Germinal center (tissue), 1 donor: ENCODE results near the gene CGB3.
A peak's percentile ranks its signal among the peaks of the same experiment; 100 is the strongest.
"Not testable (repeated sequence)": the region's sequence is repeated elsewhere in the genome, so short reads cannot be mapped to it uniquely, and the experiment has no call there.

Source experiments
- DNase-seq: peaks from one replicate; pipeline ENCODE4 v3.0.0; 2012; ENCODE audit warnings: mixed read lengths, low spot score

The CGB3 gene

GRCh38 chr19:49042666-49043065 is 18.5 kb upstream of the CGB3 start:
- not testable (repeated sequence) for DNase-seq

- no peak for DNase-seq
These were observed 18.0 kb upstream of the CGB3 start for GRCh38 chr19:49042177-49042576.

DNA sequence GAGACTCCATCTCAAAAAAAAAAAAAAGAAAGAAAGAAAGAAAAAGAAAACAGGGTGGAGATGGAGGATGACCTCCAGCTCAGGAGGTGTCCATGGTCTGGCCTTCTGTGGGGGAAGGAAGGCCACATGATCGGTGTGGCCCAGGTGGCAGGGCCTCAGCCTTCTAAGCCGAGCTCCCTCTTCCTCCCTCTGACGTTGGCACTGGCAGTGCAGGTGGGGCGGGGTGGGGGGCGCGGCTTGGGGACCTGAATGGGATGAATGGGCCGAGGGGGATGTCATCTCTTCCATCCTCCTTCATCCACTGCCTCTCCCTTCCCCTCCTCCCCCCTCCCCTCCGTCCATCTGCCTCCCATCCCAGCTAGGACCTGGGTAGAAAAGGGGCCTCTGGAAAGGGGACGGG is 15.6 kb upstream of the CGB3 start:
- DNase-seq, result not testable (repeated sequence)

DNA sequence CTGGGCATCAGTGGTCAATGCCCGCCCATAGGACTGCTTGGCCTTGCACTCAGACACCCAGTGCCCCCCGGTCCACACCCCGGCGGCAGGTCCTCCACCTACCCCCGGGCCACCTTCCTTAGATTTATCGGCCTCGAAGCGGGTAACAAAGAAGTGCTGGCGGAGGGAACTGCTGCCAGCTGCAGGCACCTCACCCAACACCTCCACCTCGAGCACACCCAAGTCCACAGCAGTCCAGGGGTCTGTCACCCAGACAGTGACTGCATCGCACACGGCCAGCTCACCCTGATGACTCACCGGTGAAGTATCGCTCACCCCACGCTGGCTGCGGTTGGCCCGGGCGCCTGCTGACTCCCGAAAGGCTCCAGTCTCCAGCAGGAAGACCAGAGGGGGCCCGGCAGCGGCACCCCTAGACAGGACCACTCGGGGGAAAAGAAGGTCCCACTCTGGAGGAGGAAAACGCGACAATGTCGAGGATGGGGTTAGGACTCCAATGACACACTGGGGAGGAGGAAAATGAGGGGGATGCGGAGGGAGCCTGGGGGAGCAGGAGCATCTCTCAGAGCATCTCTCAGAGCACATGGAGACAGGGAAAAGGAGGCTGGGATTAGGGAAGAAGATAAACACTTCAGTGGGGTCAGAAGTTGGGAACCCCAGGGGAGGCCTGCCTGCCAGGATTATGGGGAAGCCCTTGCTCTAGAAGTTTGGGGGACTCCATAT is 14.6 kb upstream of the CGB3 start:
- DNase-seq, result not testable (repeated sequence)

DNA sequence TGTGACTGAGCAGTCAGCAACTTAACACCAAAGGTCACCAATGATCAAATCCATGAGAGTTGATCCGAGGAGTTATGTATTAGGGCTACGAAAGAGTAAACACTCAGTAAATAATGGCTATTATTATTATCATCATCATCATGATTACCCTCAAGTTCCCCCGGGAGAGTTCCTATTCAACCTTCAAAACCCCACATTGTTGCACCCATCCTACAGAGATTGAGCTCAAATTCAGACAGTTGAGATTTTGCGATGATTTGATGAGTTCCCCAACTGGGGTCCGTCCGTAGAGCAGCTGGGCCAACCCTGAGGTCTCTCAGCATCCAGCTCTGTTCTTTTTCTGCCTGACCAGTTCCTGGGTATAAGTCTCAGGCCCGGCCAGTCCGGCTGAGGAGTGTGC is 14.0 kb upstream of the CGB3 start:
- DNase-seq, result not testable (repeated sequence)

DNA sequence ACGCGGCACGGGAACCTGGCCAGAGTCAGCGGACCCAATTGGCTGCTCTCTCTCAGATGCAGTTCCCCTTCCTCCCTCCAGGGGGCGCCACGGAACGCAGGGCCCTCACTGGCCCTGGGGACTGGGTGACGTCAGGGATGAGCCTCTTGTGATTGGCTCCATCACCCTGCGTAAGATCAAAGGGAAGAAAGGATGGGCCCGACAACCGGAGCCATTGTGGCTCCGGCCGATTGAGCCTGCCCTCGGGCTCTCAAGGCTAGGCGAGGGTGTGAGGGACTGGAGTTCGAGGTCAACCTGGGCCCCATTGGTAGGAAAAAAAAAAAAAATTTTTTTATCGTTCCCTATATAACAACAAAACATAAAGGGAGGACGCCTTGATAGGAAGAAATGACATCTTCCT is 12.7 kb upstream of the CGB3 start, which contains the start of gene CGB1:
Gene CGB1 (minus strand): TSS at position 81 of the 400 bp plus-strand sequence. CDS start 184 bp downstream, outside the sequence.
- not testable (repeated sequence) for DNase-seq

DNA sequence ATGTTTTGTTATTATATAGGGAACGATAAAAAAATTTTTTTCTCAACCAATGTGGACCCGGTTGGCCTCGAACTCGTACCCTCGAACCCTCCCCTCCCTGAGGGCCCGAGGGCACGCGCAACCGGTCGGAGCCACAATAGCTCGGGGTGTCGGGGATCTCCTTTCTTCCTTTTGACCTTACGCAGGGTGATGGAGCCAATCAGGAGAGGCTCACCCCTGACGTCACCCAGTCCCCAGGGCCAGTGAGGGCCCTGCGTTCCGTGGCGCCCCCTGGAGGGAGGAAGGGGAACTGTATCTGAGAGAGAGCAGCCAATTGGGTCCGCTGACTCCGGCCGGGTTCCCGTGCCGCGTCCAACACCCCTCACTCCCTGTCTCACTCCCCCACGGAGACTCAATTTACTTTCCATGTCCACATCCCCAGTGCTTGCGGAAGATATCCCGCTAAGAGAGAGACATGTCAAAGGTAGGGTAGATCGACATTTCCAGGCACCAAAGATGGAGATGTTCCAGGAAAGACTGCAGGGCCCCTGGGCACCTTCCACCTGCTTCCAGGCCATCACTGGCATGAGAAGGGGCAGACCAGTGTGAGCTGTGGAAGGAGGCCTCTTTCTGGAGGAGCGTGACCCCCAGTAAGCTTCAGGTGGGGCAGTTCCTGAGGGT is 7.6 kb upstream of the CGB3 start, which contains the start of gene CGB2:
Gene CGB2 (plus strand): TSS at position 249 of the 660 bp plus-strand sequence. CDS start 206 bp downstream, at position 455.
- DNase-seq, result peak; percentile 38

DNA sequence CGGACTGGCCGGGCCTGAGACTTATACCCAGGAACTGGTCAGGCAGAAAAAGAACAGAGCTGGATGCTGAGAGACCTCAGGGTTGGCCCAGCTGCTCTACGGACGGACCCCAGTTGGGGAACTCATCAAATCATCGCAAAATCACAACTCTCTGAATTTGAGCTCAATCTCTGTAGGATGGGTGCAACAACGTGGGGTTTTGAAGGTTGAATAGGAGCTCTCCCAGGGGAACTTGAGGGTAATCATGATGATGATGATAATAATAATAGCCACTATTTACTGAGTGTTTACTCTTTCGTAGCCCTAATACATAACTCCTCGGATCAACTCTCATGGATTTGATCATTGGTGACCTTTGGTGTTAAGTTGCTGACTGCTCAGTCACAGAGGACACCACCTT is 6.2 kb upstream of the CGB3 start:
- DNase-seq, result not testable (repeated sequence)

DNA sequence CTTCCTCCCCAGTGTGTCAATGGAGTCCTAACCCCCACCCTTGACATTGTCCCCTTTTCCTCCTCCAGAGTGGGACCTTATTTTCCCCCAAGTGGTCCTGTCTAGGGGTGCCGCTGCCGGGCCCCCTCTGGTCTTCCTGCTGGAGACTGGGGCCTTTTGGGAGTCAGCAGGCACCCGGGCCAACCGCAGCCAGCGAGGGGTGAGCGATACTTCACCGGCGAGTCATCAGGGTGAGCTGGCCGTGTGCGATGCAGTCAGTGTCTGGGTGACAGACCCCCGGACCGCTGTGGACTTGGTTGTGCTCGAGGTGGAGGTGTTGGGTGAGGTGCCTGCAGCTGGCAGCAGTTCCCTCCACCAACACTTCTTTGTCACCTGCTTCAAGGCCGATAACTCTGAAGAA is 5.6 kb upstream of the CGB3 start:
- not testable (repeated sequence) for DNase-seq

GRCh38 chr19:49028686-49029085 is 4.6 kb upstream of the CGB3 start:
- DNase-seq, result not testable (repeated sequence)

DNA sequence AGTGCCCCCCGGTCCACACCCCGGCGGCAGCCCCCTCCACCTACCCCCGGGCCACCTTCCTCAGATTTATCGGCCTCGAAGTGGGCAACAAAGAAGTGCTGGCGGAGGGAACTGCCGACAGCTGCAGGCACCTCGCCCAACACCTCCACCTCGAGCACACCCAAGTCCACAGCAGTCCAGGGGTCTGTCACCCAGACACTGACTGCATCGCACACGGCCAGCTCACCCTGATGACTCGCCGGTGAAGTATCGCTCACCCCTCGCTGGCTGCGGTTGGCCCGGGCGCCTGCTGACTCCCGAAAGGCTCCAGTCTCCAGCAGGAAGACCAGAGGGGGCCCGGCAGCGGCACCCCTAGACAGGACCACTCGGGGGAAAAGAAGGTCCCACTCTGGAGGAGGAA is 1.5 kb upstream of the CGB3 start:
- not testable (repeated sequence) for DNase-seq

DNA sequence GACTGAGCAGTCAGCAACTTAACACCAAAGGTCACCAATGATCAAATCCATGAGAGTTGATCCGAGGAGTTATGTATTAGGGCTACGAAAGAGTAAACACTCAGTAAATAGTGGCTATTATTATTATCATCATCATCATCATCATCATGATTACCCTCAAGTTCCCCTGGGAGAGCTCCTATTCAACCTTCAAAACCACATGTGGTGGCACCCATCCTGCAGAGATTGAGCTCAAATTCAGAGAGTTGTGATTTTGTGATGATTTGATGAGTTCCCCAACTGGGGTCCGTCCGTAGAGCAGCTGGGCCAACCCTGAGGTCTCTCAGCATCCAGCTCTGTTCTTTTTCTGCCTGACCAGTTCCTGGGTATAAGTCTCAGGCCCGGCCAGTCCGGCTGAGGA is 955 bp upstream of the CGB3 start:
- DNase-seq, result not testable (repeated sequence)

- DNase-seq, result no peak
These were observed 2.0 kb downstream of the CGB3 start for GRCh38 chr19:49022116-49022515.

GRCh38 chr19:49020931-49021895 is 2.9 kb downstream of the CGB3 start:
- DNase-seq, result no peak

DNA sequence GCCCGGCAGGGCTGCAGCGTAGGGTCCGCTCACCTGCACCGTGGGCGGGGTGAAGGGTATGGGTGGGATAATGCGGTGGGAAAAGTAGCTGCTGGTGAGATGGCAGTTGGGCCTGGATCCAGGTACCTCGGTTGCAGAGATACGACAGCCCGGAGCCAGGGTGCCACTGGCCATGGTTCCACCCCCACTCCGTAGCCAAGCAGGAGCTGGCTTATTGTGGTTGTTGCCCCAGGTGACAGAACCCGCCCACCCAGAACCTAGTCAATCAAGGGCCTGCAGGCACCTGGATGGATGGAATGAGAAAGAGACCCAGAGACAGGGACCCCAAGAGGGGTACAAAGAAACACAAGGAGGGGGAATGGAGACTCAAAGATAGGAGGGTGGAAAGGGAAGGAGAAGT is 3.8 kb downstream of the CGB3 start:
- DNase-seq, result no peak

- peak; percentile 77 for DNase-seq
These were observed 4.7 kb downstream of the CGB3 start for GRCh38 chr19:49019242-49019932.

GRCh38 chr19:49018388-49019241 is 5.5 kb downstream of the CGB3 start:
- DNase-seq, result not testable (repeated sequence)

DNA sequence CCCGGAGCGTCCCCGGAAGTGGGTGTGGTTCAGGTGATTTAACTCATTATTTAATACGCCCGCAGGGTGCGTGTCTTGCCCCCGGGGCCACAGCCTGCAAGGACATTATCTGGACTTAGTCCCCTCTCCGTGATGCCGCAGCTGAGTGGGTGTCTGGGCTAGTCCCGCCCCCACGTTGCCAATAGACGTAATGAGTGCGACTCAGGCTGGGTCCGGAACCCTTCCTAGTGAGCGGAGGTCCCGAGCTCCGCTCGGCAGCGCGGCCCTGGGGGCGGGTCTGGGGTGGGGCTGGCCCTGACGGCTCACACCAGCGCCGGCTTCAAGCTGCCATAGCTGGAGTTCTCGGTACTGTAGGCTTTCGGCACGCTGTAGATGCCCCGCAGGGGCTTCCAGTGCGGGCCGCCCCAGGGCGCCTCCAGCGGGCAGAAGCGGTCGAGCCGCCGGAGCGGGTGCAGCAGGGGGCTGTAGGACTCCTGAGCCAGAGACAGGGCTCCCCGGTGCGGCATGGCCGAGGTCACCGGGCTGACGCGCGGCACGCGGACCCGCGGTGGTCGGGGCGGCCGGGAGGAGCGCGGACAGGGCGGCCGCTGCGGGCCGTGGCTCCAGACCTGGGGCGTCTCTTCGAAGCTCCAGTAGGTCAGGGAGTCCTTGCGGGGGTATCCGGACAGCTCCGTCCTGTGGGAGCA is 6.3 kb downstream of the CGB3 start:
- DNase-seq, result peak; percentile 85

DNA sequence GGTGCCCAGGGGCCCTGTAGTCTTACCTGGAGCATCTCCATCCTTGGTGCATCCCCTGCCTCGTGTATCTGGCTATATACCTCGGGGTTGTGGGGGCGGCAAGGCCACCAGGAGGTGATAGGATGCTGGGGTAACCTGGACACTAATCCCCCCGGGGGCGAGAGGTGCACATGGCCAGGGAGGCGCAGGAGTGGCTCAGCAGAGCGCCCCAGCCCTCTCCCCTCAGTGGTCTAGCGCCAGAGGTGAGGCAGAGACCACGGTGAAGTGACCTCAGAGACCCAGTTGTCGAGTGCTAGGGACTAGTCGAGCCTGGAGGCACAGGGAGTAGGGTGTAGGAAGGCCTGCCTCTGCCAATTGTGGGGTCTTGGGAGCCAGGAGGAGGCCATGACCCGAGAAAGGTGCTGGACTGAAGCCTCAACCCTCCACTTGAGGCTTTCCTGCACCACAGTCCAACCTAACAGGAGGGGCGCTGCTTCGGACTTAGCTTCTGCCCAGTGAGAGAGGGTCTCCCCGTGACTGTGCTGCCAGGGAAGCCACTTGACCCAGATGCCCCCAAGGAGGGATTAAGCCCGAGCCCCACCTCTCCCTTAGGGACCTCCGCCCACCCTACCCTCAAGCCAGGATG is 7.0 kb downstream of the CGB3 start, which contains the start of gene LHB:
Gene LHB (minus strand): TSS at position 51 of the 625 bp plus-strand sequence. CDS start 10 bp downstream, at position 41.
- DNase-seq, result no peak
